NCI-H1930 (cell line): ENCODE data around the gene WDR41.
"Not testable (repeated sequence)": the region's sequence is repeated elsewhere in the genome, so short reads cannot be mapped to it uniquely, and the experiment has no call there.

Experiments used
- DNase-seq, 2 experiments: peaks; one replicate each; lab custom pipeline; 2025; lab: John Stamatoyannopoulos, UW

Gene WDR41

GRCh38 chr5:77402796-77403195, 89.3 kb downstream of the WDR41 start:
- DNase-seq = no peak

- DNase-seq = no peak
These were observed 91.5 kb downstream of the WDR41 start for GRCh38 chr5:77400645-77401044.

- DNase-seq = no peak
These were observed 93.2 kb downstream of the WDR41 start for GRCh38 chr5:77398896-77399295.

GRCh38 chr5:77398458-77398857, 93.7 kb downstream of the WDR41 start:
- no peak for DNase-seq

- no peak for DNase-seq
These were observed 94.3 kb downstream of the WDR41 start for GRCh38 chr5:77397686-77398292.

GRCh38 chr5:77396017-77396416, 96.1 kb downstream of the WDR41 start:
- no peak for DNase-seq

- no peak for DNase-seq
These were observed 97.9 kb downstream of the WDR41 start for GRCh38 chr5:77394064-77394715.

- no peak for DNase-seq
These were observed 100.8 kb downstream of the WDR41 start for GRCh38 chr5:77391240-77391765.

- no peak for DNase-seq
These were observed 101.3 kb downstream of the WDR41 start for GRCh38 chr5:77390795-77391194.

GRCh38 chr5:77390221-77390620, 101.9 kb downstream of the WDR41 start:
- DNase-seq = no peak

GRCh38 chr5:77389746-77390145, 102.4 kb downstream of the WDR41 start:
- DNase-seq = no peak

- DNase-seq = not testable (repeated sequence)
These were observed 105.8 kb downstream of the WDR41 start for GRCh38 chr5:77386340-77386739.

GRCh38 chr5:77383336-77383735, 108.8 kb downstream of the WDR41 start:
- DNase-seq = not testable (repeated sequence)
